ENCODE measurements around the gene TRIM22. TPM values are rescaled to one million over a fixed set of nuclear protein-coding genes. Genes with fewer than 3 reads are reported as not detected.
"Not testable (repeated sequence)": the region's sequence is repeated elsewhere in the genome, so short reads cannot be mapped to it uniquely, and the experiment has no call there.

TRIM22 gene
- total RNA-seq, 3 donors from 2014 or later, result 9.7 to 47.1 (median 31.5) TPM

DNA sequence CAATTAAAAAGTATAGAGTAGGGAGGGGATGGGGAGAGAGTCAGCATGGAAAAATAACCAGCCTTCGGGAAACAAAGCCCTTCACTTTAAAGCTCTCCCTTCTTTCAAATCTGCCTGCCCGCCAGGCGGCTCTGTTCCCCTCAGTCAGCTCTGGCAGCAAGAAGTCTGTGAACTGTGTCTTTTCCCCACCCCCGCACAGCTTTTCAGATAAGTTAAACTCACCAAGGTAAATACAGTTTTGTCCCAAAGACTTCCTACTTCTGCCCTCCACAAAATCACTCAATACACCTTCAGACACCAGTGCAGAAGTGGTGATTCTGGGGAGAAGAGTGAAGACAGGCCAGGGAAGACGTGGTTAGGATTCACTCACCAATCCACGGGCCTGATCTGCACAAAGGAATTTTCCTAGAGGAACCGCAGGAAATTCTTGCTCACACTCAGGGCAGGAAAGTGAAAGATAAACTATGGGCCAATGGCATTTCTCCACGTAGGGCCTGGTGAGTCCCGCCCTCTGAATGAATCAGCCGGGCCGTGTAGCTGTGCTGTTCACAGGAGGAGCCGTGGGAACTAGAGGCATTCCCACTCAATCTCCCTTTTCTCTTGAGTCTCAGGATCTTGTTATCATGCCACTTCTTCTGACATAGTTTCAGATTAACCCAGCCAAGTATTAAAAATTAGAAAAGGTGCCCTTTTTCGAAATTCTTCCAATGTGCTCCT, 4.8 kb upstream of the TRIM22 start, which contains the start of gene TRIM5:
Gene TRIM5 (minus strand): TSS at position 429 of the 717 bp plus-strand sequence. CDS start 4,897 bp downstream, outside the sequence.
- peaks cover 11% of the 10 kb centered on the region for H3K4me1 ChIP-seq (ENCODE audit: low read depth)
- no peak for TF ChIP-seq CTCF (IDR thresholded peaks at IDR 0.05)

DNA sequence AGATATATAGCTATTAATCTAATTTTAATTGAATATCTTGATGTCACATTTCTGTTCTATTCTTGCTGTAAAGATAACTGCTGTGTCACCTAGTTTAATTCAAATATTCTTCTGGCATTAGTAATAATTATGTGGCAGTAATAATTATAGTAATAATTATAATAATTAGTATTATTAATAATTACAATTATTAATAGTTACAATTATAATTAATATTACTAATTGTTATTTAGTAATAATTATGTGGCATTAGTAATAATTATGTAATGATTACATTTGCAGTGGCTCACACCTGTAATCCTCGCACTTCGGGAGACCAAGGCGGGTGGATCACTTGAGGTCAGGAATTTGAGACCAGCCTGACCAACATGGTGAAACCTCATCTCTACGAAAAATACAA, 3.2 kb upstream of the TRIM22 start:
- Histone ChIP-seq H3K4me3 (no peak overlapping the region), H3K36me3 (ENCODE audit: low read depth) (no peaks in the 10 kb centered on the region), H3K9me3 (no peaks in the 10 kb centered on the region), H3K4me1 (ENCODE audit: low read depth) (peaks cover 11% of the 10 kb centered on the region)
- intact Hi-C loops (cut with DNase I, micrococcal nuclease), result loop anchor here in 1 of 2 donors (10.0 kb wide), 1 partner anchor 62 kb away; the partner anchor contains the start of gene TRIM34
- DNase-seq, result no peak
- no peak for ATAC-seq
- TF ChIP-seq CTCF (IDR thresholded peaks at IDR 0.05), result no peak

More for the DNA sequence above, 4.8 kb upstream of the TRIM22 start, which contains the start of gene TRIM5:
- no peaks in the 10 kb centered on the region for H3K9me3 ChIP-seq
- no peaks in the 10 kb centered on the region for H3K36me3 ChIP-seq (ENCODE audit: low read depth)
- DNase-seq (peak; percentile 81 to 90 (median 86)), ATAC-seq (peak; percentile 96)
- peak within 1 kb of the TSS; percentile 17 for H3K4me3 ChIP-seq
- intact Hi-C loops (cut with DNase I, micrococcal nuclease), result loop anchor here in 1 of 2 donors (10.0 kb wide), 1 partner anchor 60 kb away; the partner anchor contains the start of gene TRIM34

GRCh38 chr11:5688482-5688881, 1.1 kb upstream of the TRIM22 start:
- intact Hi-C loops (cut with DNase I, micrococcal nuclease), result loop anchor here in 1 of 2 donors (10.0 kb wide), 1 partner anchor 64 kb away; the partner anchor contains the start of gene TRIM34
- ATAC-seq, result no peak
- Histone ChIP-seq H3K9me3 (no peaks in the 10 kb centered on the region), H3K4me3 (no peak overlapping the region), H3K36me3 (ENCODE audit: low read depth) (no peaks in the 10 kb centered on the region), H3K4me1 (ENCODE audit: low read depth) (peaks cover 11% of the 10 kb centered on the region)
- no peak for DNase-seq
- no peak for TF ChIP-seq CTCF (IDR thresholded peaks at IDR 0.05)

GRCh38 chr11:5690216-5690615, 626 bp downstream of the TRIM22 start:
- DNase-seq (no peak), ATAC-seq (peak; percentile 35)
- H3K4me3 ChIP-seq, result no peak overlapping the region
- H3K9me3 ChIP-seq, result no peaks in the 10 kb centered on the region
- H3K4me1 ChIP-seq (ENCODE audit: low read depth), result peaks cover 7% of the 10 kb centered on the region
- intact Hi-C loops (cut with DNase I, micrococcal nuclease), result no loop called here
- no peak for TF ChIP-seq CTCF (IDR thresholded peaks at IDR 0.05)
- H3K36me3 ChIP-seq (ENCODE audit: low read depth), result no peaks in the 10 kb centered on the region

DNA sequence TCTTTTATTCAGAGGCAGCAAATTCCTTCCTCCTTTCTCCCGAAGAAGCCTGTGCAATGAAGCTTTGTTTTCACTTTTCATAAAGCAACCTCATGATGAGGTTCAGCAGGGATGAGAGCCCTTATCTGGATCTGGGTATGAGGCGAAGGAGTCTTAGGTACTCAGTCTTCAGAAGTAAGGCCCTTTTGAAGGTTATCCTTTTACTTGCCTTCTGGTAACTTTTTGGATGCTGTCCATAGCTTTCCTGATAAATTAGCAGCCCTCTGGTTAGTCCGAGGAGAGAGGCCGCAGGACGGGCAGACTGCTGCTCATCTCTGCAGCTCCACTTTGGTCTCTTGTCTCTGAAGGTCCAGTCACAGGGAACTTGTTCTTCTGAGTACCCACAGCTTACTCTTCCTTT, 1.1 kb downstream of the TRIM22 start:
- intact Hi-C loops (cut with DNase I, micrococcal nuclease), result no loop called here
- TF ChIP-seq CTCF (IDR thresholded peaks at IDR 0.05), result no peak
- Histone ChIP-seq H3K4me1 (ENCODE audit: low read depth) (peaks cover 4% of the 10 kb centered on the region), H3K9me3 (no peaks in the 10 kb centered on the region), H3K36me3 (ENCODE audit: low read depth) (no peaks in the 10 kb centered on the region), H3K4me3 (no peak overlapping the region)
- ATAC-seq (peak; percentile 13), DNase-seq (no peak)

- H3K36me3 ChIP-seq (ENCODE audit: low read depth); DNase-seq; H3K4me1 ChIP-seq (ENCODE audit: low read depth); ATAC-seq; H3K9me3 ChIP-seq; intact Hi-C loops (cut with DNase I, micrococcal nuclease); H3K4me3 ChIP-seq: not testable (repeated sequence)
Measured at GRCh38 chr11:5691238-5691963, 1.8 kb downstream of the TRIM22 start.

All from mucosa of descending colon (tissue), 3 donors.